HG02678 (cell line): Measurements from ENCODE around the gene KDM1A.

ENCODE experiments used
- ATAC-seq: cut with Tn5 transposase; IDR thresholded peaks from one replicate; pipeline ENCODE4 v1.9.1; 2021; ENCODE audit warnings: mild to moderate bottlenecking, moderate library complexity; ENCODE audit not compliant: unreplicated experiment

The KDM1A gene

DNA sequence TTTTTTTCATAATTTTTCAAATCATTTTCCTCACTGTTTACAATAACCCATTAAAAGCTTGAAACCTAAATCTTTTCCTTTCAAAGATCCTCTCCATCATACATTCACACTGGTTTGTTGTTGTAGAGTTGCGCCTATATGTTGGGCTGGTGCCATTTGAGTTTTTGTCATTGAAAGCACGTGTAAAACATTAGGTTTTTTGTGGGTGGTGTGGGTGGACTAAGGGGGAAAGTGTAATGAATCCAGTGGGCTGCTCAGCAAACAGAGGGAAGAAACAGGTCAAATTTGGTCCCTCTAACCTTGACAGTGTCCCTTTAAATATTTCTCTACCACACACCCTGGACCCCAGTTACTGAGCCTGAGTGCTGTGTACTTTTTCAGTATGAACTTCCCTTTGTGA lies 46.8 kb downstream of the KDM1A start:
- no peak for ATAC-seq

DNA sequence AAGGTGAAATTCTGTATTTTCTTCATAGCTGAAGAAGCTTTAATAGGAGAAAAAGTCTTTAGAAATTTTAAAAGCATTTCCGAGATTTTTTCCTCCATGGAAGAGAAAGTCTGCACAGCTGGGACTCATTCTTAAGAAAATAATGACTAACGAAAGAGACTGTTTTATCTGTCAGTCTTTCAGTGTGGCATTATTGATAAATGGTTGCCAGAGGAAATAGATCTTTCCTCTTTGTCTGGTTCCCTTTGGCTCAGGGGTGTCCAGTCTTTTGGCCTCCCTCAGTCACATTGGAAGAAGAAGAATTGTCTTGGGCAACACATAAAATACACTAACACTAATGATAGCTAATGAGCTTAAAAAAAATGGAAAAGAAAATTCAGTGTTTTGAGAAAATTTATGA lies 49.9 kb downstream of the KDM1A start:
- ATAC-seq: no peak

DNA sequence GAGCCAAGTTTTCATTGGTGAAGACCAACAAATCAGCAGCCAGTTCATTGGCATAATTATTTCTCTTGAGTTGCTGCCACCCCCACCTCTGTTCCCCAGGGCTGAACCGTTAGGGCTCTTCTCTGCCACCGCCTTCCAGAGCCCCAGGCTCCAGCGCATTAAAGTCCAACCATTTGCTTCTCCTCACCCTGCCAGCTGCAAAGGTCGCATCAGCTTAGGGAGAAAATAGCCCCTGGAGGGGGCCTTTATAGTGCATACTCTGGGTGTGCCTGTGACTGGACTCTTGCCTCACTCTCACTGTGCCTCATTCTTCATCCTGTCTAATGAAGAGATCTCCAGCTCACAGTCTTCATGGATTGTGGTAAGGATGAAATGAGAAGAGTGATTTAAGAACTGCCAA lies 50.4 kb downstream of the KDM1A start:
- ATAC-seq: no peak

DNA sequence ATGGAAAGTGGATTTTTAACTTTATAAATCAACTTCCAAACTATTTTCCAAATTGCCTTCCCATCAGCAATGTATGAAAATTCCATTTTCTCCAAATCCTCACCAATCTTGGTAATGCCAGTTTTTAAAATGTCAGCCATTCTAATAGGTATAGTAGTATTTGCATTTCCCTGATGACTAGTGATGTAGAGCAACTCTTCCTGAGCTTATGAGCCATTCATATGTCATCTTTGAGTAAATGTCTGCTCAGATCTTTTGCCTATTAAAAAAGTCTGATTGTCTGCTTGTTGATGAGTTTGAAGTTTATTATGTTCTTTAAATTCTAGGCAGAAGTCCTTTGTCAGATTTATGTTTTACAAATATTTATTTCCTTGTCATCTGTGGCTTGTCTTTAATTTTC lies 54.7 kb downstream of the KDM1A start:
- ATAC-seq: no peak

DNA sequence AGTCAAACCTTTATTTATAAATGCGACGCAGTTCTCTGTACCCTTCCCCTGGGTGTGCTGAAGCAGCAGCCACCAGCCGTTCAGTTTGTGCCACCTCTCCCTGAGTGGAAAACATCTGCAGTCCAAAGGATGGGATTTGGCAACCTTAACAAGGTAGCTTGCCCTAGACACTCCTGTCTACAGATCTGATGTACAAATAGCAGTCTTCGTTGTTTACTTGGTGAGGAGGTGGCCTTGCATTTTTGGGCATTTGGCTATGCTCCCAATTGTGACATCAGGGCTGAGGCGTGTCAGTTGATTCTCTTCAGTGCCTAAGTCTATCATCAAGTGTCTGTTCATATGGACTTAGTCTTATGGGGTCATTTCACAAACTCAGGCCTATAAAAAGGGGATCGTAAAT lies 59.8 kb downstream of the KDM1A start:
- ATAC-seq: no peak

DNA sequence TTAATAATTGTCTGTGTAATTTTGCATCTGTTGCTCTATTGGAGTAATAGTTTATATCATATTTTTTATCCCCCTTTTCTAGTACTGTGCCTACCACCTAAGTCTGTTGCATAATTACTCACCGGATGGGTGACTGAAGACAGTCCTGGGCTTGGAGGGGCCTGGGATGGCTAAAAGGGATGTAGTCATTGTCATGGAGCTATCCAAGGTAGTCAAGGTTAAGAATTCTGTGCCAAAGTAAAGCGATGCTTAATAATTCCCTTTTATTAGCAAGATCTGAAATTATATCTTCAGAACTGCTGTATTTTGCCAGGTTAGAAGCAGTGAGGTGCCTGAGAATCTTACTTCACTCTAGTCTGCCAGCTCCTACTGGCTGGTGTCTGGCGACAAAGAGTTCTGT lies 61.6 kb downstream of the KDM1A start:
- no peak for ATAC-seq

DNA sequence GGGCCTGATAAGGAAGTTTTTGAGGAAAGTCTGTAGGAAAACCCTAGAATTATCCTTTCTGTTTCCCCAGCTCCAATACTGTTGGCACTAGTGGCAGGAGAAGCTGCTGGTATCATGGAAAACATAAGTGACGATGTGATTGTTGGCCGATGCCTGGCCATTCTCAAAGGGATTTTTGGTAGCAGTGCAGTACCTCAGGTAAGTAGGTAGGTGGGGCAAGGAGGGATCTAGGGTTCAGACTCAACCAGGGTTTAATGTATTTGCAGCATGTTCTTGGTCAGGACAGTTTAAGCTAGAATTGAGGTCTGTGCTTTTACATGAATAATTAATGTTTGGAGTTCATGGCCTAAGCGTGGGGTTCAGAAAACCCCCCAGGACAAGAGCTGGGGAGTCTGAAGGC lies 62.1 kb downstream of the KDM1A start:
- no peak for ATAC-seq

DNA sequence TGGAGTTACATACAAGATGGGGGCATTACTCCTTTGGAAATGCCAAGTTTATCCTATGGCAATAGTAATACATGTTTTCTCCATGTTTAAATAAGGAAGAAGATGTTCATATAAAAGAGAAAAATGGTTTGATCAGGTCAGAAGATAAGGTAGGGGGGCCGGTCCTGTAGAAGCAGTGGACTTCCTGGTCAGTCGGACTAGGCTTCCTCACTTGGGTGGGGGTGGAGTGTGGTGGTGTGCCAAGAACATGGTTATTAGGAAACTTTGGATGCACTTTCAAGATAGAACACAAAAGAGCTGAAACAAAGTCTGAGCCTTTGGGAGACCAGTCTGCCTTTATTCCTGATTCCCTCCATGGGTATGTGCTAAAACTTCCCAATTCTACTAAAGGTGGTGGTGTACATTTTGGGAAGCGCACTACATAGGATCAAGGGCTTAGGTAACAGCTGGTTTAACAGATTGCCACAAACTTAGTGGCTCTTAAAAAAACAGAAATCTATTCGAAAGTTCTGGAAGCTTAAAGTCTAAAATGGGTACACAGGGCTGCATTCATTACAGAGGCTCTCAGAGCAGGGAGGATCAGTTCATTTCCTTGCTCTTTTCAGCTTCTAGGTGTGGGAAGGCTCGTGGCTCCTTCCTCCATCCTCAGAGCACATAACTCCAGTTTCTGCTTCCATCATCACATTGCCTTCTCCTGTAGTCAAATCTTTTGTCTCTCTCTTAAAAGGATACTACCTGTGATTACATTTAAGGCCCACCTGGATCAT lies 64.6 kb downstream of the KDM1A start:
- ATAC-seq: no peak

DNA sequence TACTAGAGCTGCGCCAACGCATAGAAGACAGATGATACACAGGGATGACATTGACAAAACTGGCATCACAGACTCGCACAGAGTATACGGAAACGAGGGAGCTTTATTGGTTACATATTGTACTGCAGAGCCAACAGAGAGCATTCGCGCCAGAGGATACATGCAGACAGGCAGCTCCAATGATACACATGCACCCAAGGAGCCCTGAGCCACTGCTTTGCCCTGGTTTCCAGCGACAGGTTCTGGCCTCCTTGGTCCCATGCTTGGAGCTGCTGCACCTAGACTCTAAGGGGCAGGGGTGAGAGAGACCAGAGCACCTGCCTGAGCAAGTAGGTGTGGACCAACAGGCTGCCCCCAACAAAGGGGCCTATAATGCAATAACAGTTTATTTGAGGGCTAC lies 65.6 kb downstream of the KDM1A start:
- ATAC-seq: no peak

DNA sequence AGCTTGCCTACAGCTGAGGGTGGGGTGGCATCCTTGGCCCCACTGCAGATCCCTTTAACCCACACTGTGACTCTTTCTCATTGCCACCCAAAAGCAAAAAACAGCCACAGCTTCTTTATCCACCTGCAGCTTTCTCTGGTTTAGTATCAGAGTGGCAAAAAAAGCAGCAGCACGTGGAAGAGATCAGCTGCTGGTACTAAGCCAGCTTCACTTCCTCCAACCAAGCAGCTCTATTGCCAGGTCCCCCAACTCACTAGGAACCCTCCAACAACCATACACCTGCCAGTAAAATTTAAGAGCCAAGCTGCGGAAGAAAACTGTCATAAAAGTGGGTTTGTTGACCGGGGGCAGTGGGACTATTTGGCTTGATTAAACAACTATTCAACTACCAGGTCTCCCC lies 66.4 kb downstream of the KDM1A start:
- ATAC-seq: no peak

DNA sequence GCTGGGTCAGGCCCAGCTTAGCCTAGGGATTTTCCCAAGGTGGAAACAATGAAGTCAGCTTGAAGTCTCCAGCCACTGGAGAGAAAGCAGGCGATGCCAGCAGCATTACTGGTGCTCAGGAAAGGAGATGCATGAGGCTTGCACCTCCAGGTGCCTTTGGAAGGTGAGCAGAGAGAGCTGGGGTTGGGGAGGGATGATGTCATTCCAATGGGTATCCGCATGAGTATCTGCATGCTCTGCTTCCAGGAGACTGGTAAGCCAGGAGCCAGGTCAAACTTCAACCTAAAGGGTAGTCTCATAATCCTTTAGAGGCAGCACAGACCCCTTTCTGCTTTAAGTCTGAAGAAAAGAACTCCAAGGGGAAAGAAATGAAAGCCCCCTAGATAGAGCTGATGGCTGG lies 68.8 kb downstream of the KDM1A start:
- no peak for ATAC-seq

DNA sequence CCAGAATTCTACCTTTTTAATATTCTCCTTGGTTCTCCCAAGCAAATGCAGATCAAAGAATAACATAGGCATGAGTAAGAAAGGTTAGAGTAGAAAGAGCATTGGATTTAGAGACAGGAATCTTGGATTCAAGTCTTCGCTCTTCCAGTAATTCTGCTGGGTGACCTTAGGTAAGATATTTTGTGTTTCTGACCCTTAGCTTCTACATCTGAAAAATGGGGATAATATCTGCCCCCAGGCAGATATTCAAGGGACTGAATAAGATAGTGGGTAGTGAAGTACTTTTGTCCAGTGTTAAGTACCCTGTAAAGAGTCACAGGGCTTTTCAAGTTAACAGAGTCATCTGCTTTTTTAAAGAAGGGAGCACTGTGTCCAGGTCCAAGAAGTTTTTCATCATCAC lies 70.8 kb downstream of the KDM1A start:
- ATAC-seq: no peak

DNA sequence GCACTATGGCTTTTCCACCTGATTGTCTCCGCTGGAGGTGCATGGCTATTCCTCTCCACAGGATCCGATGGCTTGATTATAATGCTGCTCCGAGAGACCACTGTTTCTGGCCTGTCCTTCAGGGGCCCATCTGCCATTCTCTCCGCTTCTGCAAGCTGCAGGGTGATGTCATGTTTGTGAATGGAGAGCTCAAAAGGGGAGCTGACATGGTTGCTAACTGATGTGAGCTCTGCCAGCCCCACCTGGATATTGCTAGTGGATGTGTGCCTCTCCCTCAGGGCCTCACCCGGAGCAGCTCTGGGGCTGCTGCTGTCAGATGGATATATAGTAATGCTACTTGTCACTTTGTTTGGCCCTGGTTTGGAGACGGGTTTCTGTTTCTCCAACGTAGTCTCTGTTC lies 72.3 kb downstream of the KDM1A start:
- no peak for ATAC-seq

DNA sequence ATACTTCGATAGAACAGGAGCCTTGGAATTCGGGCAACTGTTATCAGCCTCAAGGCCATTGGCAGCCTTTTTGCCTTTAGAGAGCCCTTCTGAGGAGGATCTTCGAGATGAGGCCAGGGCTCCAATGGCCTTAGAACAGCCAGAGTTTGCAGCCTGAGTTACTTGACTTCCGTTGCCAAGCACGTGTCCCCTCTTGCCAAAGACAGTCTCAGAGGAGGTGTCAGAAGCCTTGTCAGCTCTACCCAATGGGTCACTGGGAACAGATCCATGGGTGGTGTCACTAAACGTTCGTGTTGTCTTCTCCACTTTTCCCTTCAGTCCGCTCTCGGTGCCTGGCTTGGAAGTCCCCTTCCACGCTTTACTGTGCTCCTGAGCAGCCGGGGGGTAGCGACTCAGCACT lies 73.2 kb downstream of the KDM1A start:
- ATAC-seq: no peak

DNA sequence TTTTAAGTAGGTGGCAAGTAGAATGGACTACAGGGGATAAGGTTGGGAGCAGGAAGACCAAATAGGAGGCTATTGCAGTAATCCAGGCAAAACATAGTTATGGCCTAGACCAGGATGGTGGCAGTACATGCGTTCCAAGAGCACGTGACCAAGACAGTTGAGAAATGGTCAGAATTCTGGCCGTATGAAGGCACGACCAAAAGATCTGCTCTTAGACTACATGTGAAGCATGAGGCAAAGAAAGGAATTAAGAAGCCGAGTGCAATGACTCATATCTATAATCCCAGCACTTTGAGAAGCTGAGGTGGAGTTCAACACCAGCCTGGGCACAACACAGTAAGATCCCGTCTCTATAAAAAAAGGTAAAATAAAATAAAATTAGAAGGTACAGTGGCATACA lies 78.0 kb downstream of the KDM1A start:
- no peak for ATAC-seq

DNA sequence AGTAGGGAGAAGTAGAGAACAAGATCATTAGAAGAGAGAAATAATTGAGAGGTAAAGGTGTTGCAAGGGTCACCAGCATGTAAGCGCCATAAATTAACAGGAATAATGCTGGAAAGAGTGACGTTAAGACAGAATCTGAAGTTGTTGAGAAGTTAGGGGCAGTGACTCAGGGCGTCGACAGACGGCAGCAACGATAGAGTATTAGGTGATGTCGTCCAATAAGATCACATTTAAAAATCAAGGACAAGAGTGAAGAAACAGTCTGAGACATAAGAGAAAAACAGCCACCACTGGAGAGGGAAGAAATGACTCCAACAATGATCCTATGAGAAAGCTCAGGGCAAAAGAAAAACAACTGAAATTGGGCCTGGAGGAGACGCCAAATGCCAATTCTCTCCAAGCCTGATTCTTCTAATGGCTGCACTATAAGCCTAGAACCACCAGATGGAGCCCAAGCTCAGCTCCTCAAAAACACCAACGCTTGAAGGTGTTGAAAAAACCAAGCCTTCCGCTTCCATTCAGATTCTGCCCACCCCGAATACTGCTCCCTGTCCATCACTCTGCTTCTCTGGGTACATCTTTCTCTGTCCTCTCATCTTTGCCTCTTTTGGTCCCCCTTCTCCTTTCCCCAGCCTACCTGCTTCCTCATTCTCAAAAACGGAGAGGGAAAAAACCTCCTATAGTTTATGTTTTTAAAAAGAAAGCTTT lies 79.3 kb downstream of the KDM1A start:
- no peak for ATAC-seq

DNA sequence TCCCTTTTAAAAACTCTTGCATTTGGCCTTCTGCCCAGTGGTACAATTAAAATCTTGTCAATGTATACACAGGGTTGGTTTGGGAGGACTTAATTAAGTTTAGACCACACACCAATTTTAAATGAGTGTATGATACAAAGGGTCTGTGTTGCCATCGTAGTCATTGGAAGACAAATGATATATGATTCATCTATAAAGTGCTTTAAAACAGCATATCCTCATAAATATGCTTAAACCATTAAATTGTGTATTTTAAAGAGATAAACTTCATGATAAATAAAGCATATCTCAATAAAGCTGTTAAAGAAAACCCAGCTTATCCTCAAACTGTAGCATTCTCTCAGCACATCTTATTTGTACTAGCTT lies 79.9 kb downstream of the KDM1A start:
- ATAC-seq: no peak

DNA sequence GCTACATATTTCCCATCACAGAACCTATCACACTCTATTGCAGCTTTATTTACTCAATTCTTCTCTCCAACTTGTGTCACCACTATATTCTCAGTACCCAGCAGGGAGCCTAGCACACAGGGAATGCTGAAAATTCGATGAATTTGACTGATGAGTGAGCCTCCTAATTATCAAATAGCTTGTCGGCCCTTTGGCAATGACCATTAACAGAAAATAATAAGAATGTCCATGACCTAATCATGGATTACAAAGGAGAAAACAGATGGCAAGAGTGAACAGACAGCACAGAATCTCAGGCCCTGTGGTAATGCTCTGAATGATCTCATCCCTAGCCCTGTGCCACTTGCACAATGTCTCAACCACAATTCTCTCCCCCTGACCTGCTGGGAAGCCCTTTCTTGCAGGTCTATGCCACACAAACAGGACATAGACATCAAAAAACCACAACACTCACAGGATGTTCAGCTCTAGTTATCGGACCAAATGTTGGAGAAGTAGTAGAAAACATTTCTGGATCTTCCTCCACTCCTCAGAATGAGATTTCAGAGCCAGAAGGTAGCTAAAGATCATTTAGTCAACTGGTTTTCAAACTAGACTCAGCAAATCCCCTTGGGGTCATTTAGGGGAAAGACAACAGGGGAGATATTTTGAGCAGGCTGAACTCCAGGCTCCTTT lies 80.9 kb downstream of the KDM1A start:
- ATAC-seq: no peak

DNA sequence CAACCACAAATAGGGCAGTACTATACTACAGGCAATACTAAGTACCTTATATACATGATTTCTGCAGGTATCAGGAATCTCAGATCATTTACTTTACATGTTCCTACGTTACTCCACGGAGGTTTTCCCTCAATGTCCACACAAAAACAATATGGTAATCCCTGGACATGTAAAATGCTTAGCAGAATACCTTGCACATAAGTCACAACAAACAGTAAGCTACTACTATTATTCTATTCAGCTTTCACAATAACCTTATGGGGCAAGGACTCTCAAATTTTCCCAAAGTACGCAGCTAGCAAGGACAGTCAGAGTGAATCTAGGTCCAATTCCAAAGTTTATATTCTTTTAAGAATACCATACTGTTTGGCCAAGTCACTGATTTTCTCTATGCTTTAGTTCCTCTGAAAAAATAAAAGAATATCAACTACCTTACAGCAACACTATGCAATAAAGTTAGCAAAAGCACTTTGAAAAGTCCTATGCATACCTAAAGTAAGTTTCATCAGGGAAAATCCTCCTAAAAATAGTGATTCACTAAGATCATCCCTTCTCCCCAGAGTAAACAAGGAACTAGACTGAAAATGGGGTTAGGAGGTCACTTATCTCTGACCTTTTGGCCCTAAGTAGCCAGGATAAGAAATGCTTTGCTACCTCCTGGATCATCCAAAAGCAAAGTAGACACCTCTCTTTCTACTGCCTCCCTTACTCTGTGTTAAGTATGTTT lies 82.0 kb downstream of the KDM1A start:
- no peak for ATAC-seq

DNA sequence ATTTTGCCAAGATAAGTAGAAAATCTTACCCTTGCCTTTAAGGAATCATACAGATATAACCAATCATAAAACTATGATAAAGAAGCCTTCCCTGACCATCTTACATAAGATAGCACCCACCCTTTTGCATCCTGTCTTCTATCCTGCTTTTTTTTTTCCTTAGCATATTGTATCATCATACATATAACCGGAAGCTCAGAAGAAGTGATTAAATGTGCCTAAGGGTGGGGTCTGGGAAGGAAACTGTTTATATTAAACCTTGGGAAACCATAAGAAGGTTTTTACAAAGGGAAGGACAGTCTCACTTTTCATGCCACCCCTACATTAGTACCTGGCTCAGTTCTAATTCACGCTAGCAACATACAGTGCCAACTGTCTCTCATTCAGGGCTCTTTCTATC lies 82.6 kb downstream of the KDM1A start:
- no peak for ATAC-seq

DNA sequence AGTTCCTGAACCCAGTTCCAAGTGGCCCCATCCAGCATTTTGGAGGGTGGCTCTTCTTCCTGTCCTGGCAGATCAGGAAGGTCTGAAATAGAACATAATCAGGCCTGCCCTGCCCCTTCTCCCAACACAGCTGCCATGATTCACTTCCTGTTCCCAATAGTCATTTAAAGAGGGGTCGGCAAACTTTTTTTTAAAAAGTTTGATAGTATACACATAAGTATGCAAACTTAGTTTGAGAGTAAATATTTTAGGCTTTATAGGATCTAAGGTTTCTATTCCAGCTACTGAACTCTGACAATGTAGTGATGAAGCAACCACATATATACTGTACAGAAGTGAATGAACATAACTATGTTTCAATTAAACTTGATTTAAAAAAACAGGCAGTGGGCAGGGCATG lies 83.0 kb downstream of the KDM1A start:
- no peak for ATAC-seq
